ENCODE results near the gene IL21R.

IL21R gene

GRCh38 chr16:27401768-27402568 lies at the start of gene IL21R:
Gene IL21R (plus strand): TSS chr16:27402174. CDS start chr16:27430072, 27,898 bp downstream.
- Histone ChIP-seq H3K36me3 (ENCODE audit: control insufficient read depth, insufficient read depth, low read length) (peaks cover 11% of the 10 kb centered on the region), H3K4me3 (replicated peaks; ENCODE audit: low read depth, low read length) (peak within 1 kb of the TSS; percentile 87), H3K27me3 (replicated peaks; ENCODE audit: control insufficient read depth, insufficient read depth, low read length) (no peaks in the 10 kb centered on the region)
- TF ChIP-seq CTCF (IDR thresholded peaks at IDR 0.05; ENCODE audit: insufficient read depth, low read length, poor library complexity, severe bottlenecking): no peak
- peak; percentile 95 for DNase-seq (ENCODE audit: extremely low read depth, insufficient read length)

GRCh38 chr16:27353853-27354252 lies 48.1 kb upstream of the IL21R start:
- peaks cover 19% of the 10 kb centered on the region for H3K36me3 ChIP-seq (ENCODE audit: control insufficient read depth, insufficient read depth, low read length)
- no peak for TF ChIP-seq CTCF (IDR thresholded peaks at IDR 0.05; ENCODE audit: insufficient read depth, low read length, poor library complexity, severe bottlenecking)
- no peak overlapping the region for H3K4me3 ChIP-seq (replicated peaks; ENCODE audit: low read depth, low read length)
- DNase-seq (ENCODE audit: extremely low read depth, insufficient read length): no peak
- no peaks in the 10 kb centered on the region for H3K27me3 ChIP-seq (replicated peaks; ENCODE audit: control insufficient read depth, insufficient read depth, low read length)

GRCh38 chr16:27355610-27356009 lies 46.4 kb upstream of the IL21R start:
- DNase-seq (ENCODE audit: extremely low read depth, insufficient read length): no peak
- no peaks in the 10 kb centered on the region for H3K27me3 ChIP-seq (replicated peaks; ENCODE audit: control insufficient read depth, insufficient read depth, low read length)
- TF ChIP-seq CTCF (IDR thresholded peaks at IDR 0.05; ENCODE audit: insufficient read depth, low read length, poor library complexity, severe bottlenecking): peak; percentile 53
- peaks cover 22% of the 10 kb centered on the region for H3K36me3 ChIP-seq (ENCODE audit: control insufficient read depth, insufficient read depth, low read length)
- H3K4me3 ChIP-seq (replicated peaks; ENCODE audit: low read depth, low read length): no peak overlapping the region

- Histone ChIP-seq H3K27me3 (replicated peaks; ENCODE audit: control insufficient read depth, insufficient read depth, low read length) (no peaks in the 10 kb centered on the region), H3K4me3 (replicated peaks; ENCODE audit: low read depth, low read length) (no peak overlapping the region), H3K36me3 (ENCODE audit: control insufficient read depth, insufficient read depth, low read length) (peaks cover 24% of the 10 kb centered on the region)
- DNase-seq (ENCODE audit: extremely low read depth, insufficient read length): no peak
- no peak for TF ChIP-seq CTCF (IDR thresholded peaks at IDR 0.05; ENCODE audit: insufficient read depth, low read length, poor library complexity, severe bottlenecking)
These were observed 45.2 kb upstream of the IL21R start for GRCh38 chr16:27356794-27357193.

GRCh38 chr16:27359051-27359450 lies 42.9 kb upstream of the IL21R start:
- Histone ChIP-seq H3K4me3 (replicated peaks; ENCODE audit: low read depth, low read length) (no peak overlapping the region), H3K27me3 (replicated peaks; ENCODE audit: control insufficient read depth, insufficient read depth, low read length) (no peaks in the 10 kb centered on the region), H3K36me3 (ENCODE audit: control insufficient read depth, insufficient read depth, low read length) (peaks cover 31% of the 10 kb centered on the region)
- no peak for DNase-seq (ENCODE audit: extremely low read depth, insufficient read length)
- TF ChIP-seq CTCF (IDR thresholded peaks at IDR 0.05; ENCODE audit: insufficient read depth, low read length, poor library complexity, severe bottlenecking): no peak
